ENCODE measurements around the gene EID3.

Gene EID3

GRCh38 chr12:104348283-104348993, 44.9 kb downstream of the EID3 start:
- Histone ChIP-seq H2AFZ (ENCODE audit: low read length) (no peak overlapping the region), H3K9me3 (ENCODE audit: insufficient read depth, low read depth, low read length) (no peaks in the 10 kb centered on the region), H3K4me2 (ENCODE audit: low read depth, low read length, poor library complexity, severe bottlenecking) (no peak overlapping the region), H3K9me2 (replicated peaks; ENCODE audit: low read depth, low read length) (no peaks in the 10 kb centered on the region), H3K27me3 (ENCODE audit: insufficient read depth, low read length, poor library complexity, severe bottlenecking) (no peaks in the 10 kb centered on the region), H3K9ac (ENCODE audit: low read depth, low read length, poor library complexity, severe bottlenecking) (no peak overlapping the region), H3F3A (ENCODE audit: low read depth) (no peaks in the 10 kb centered on the region; the same call in 1 of the 2 replicates), H3K36me3 (ENCODE audit: insufficient read depth, low read length) (peaks cover 83% of the 10 kb centered on the region; the same call in 1 of the 2 replicates), H4K20me1 (ENCODE audit: insufficient read depth, low read length, poor library complexity, severe bottlenecking) (peaks cover 4% of the 10 kb centered on the region), H3K79me2 (ENCODE audit: insufficient read depth, low read length) (no peaks in the 10 kb centered on the region), H3K4me3 (ENCODE audit: low read length, poor library complexity, severe bottlenecking) (no peak overlapping the region), H3K4me1 (ENCODE audit: insufficient read depth, low read length, poor library complexity, severe bottlenecking) (no peaks in the 10 kb centered on the region)
- TF ChIP-seq CTCF (conservative IDR thresholded peaks at IDR 0.05; ENCODE audit: low read length) (no peak), EZH2phosphoT487 (IDR thresholded peaks at IDR 0.05; ENCODE audit: borderline replicate concordance) (no peak)

- TF ChIP-seq CTCF (conservative IDR thresholded peaks at IDR 0.05; ENCODE audit: low read length) = no peak
- no peak for TF ChIP-seq EZH2phosphoT487 (IDR thresholded peaks at IDR 0.05; ENCODE audit: borderline replicate concordance)
- H3K4me2 ChIP-seq (ENCODE audit: low read depth, low read length, poor library complexity, severe bottlenecking) = no peak overlapping the region
- H3K4me3 ChIP-seq (ENCODE audit: low read length, poor library complexity, severe bottlenecking) = no peak overlapping the region
- H3K4me1 ChIP-seq (ENCODE audit: insufficient read depth, low read length, poor library complexity, severe bottlenecking) = no peaks in the 10 kb centered on the region
- H3K79me2 ChIP-seq (ENCODE audit: insufficient read depth, low read length) = no peaks in the 10 kb centered on the region
- H4K20me1 ChIP-seq (ENCODE audit: insufficient read depth, low read length, poor library complexity, severe bottlenecking) = peaks cover 4% of the 10 kb centered on the region
- H3F3A ChIP-seq (ENCODE audit: low read depth) = no peaks in the 10 kb centered on the region; the same call in 1 of the 2 replicates
- no peaks in the 10 kb centered on the region for H3K9me2 ChIP-seq (replicated peaks; ENCODE audit: low read depth, low read length)
- H3K27me3 ChIP-seq (ENCODE audit: insufficient read depth, low read length, poor library complexity, severe bottlenecking) = no peaks in the 10 kb centered on the region
- H2AFZ ChIP-seq (ENCODE audit: low read length) = no peak overlapping the region
- H3K9ac ChIP-seq (ENCODE audit: low read depth, low read length, poor library complexity, severe bottlenecking) = no peak overlapping the region
- peaks cover 82% of the 10 kb centered on the region; the same call in 1 of the 2 replicates for H3K36me3 ChIP-seq (ENCODE audit: insufficient read depth, low read length)
- H3K9me3 ChIP-seq (ENCODE audit: insufficient read depth, low read depth, low read length) = no peaks in the 10 kb centered on the region
Measured at GRCh38 chr12:104348994-104349494, 45.5 kb downstream of the EID3 start.

- H3K4me1 ChIP-seq (ENCODE audit: insufficient read depth, low read length, poor library complexity, severe bottlenecking) = no peaks in the 10 kb centered on the region
- no peaks in the 10 kb centered on the region for H3K79me2 ChIP-seq (ENCODE audit: insufficient read depth, low read length)
- TF ChIP-seq EZH2phosphoT487 (IDR thresholded peaks at IDR 0.05; ENCODE audit: borderline replicate concordance) (no peak), CTCF (conservative IDR thresholded peaks at IDR 0.05; ENCODE audit: low read length) (no peak)
- H3K36me3 ChIP-seq (ENCODE audit: insufficient read depth, low read length) = peaks cover 80% of the 10 kb centered on the region; the same call in 1 of the 2 replicates
- no peaks in the 10 kb centered on the region; the same call in 1 of the 2 replicates for H3F3A ChIP-seq (ENCODE audit: low read depth)
- H3K9ac ChIP-seq (ENCODE audit: low read depth, low read length, poor library complexity, severe bottlenecking) = no peak overlapping the region
- H3K9me3 ChIP-seq (ENCODE audit: insufficient read depth, low read depth, low read length) = no peaks in the 10 kb centered on the region
- H4K20me1 ChIP-seq (ENCODE audit: insufficient read depth, low read length, poor library complexity, severe bottlenecking) = no peaks in the 10 kb centered on the region
- H3K4me2 ChIP-seq (ENCODE audit: low read depth, low read length, poor library complexity, severe bottlenecking) = no peak overlapping the region
- H3K27me3 ChIP-seq (ENCODE audit: insufficient read depth, low read length, poor library complexity, severe bottlenecking) = no peaks in the 10 kb centered on the region
- no peaks in the 10 kb centered on the region for H3K9me2 ChIP-seq (replicated peaks; ENCODE audit: low read depth, low read length)
- H2AFZ ChIP-seq (ENCODE audit: low read length) = no peak overlapping the region
- no peak overlapping the region for H3K4me3 ChIP-seq (ENCODE audit: low read length, poor library complexity, severe bottlenecking)
Measured at GRCh38 chr12:104350211-104351056, 46.9 kb downstream of the EID3 start.

All from Loucy (cell line).